Astrocyte (in vitro differentiated cells and primary cell): ENCODE data around the gene PLA2G12A. TPM values are rescaled to one million over a fixed set of nuclear protein-coding genes. Genes with fewer than 3 reads are reported as not detected.

Source experiments
- DNase-seq: peaks from one replicate; pipeline ENCODE4 v3.0.0-alpha.2; 2010; ENCODE audit warnings: low read depth
- FAIRE-seq: peaks from 2 replicates; lab custom pipeline; 2011; peaks lifted over from hg19 to GRCh38; lab: Jason Lieb, UNC
- H2AFZ ChIP-seq: 2 replicates; pipeline ENCODE4 v1.6.0; 2012; ENCODE audit warnings: low read depth, low read length, inconsistent platforms
- H3K27ac ChIP-seq: 2 replicates; pipeline ENCODE4 v1.5.1; 2011; ENCODE audit warnings: low read depth, low read length, inconsistent platforms
- H3K27me3 ChIP-seq: 2 replicates; pipeline ENCODE4 v1.6.0; 2011; ENCODE audit warnings: low read length, inconsistent platforms; ENCODE audit not compliant: insufficient read depth
- H3K36me3 ChIP-seq: 2 replicates; pipeline ENCODE4 v1.5.1; 2011; ENCODE audit warnings: low read length, inconsistent platforms; ENCODE audit not compliant: insufficient read depth
- H3K4me1 ChIP-seq: 2 replicates; pipeline ENCODE4 v1.5.1; 2011; ENCODE audit warnings: low read length, inconsistent platforms; ENCODE audit not compliant: insufficient read depth
- H3K4me2 ChIP-seq: 2 replicates; pipeline ENCODE4 v1.6.0; 2012; ENCODE audit warnings: low read length, inconsistent platforms
- H3K4me3 ChIP-seq: 2 replicates; pipeline ENCODE4 v1.5.1; 2011; ENCODE audit warnings: low read depth, mild to moderate bottlenecking, low read length, inconsistent platforms; ENCODE audit not compliant: insufficient read depth
- H3K79me2 ChIP-seq: 2 replicates; pipeline ENCODE4 v1.6.0; 2012; ENCODE audit warnings: mild to moderate bottlenecking, low read length, inconsistent platforms; ENCODE audit not compliant: insufficient read depth
- H3K9ac ChIP-seq: 2 replicates; pipeline ENCODE4 v1.6.0; 2012; ENCODE audit warnings: mild to moderate bottlenecking, low read length, inconsistent platforms
- H3K9me3 ChIP-seq: 2 replicates; pipeline ENCODE4 v1.5.1; 2012; ENCODE audit warnings: low read depth, mild to moderate bottlenecking, low read length, inconsistent platforms; ENCODE audit not compliant: insufficient read depth
- H4K20me1 ChIP-seq: 2 replicates; pipeline ENCODE4 v1.6.0; 2012; ENCODE audit warnings: low read length, inconsistent platforms; ENCODE audit not compliant: insufficient read depth
- H3K27ac Mint-ChIP-seq: one replicate; pipeline ENCODE4 v1.8.0; 2021; ENCODE audit warnings: mild to moderate bottlenecking, mixed read lengths; ENCODE audit not compliant: unreplicated experiment
- H3K27me3 Mint-ChIP-seq: one replicate; pipeline ENCODE4 v1.8.0; 2021; ENCODE audit warnings: low read depth, mixed read lengths; ENCODE audit not compliant: unreplicated experiment
- H3K36me3 Mint-ChIP-seq: one replicate; pipeline ENCODE4 v1.8.0; 2021; ENCODE audit warnings: low read depth, mixed read lengths; ENCODE audit not compliant: unreplicated experiment
- H3K4me1 Mint-ChIP-seq: one replicate; pipeline ENCODE4 v1.8.0; 2021; ENCODE audit warnings: low read depth, mixed read lengths; ENCODE audit not compliant: unreplicated experiment
- H3K4me3 Mint-ChIP-seq: one replicate; pipeline ENCODE4 v1.8.0; 2021; ENCODE audit warnings: mild to moderate bottlenecking, moderate library complexity, mixed read lengths; ENCODE audit not compliant: unreplicated experiment
- H3K9me3 Mint-ChIP-seq: one replicate; pipeline ENCODE4 v1.8.0; 2021; ENCODE audit warnings: mild to moderate bottlenecking, mixed read lengths; ENCODE audit not compliant: unreplicated experiment
- CTCF ChIP-seq: IDR thresholded peaks from 2 replicates; pipeline ENCODE4 v1.5.1; 2011; ENCODE audit warnings: low read depth, mild to moderate bottlenecking, inconsistent platforms, low read length, moderate library complexity; ENCODE audit not compliant: insufficient read depth
- EZH2 ChIP-seq: IDR thresholded peaks from 2 replicates; pipeline ENCODE4 v1.6.1; 2012; ENCODE audit warnings: mild to moderate bottlenecking, low read length, inconsistent platforms; ENCODE audit not compliant: insufficient read depth
- total RNA-seq: library from RNA; stranded (reverse); gene quantifications from 2 replicates; pipeline ENCODE4 v1.2.1, GENCODE V29; 2021

Gene PLA2G12A
- total RNA-seq, 1 donor from 2014 or later, result 22.5 TPM

- no peaks in the 10 kb centered on the region for H3K79me2 ChIP-seq
- H3K9me3 ChIP-seq, result no peaks in the 10 kb centered on the region
- H3K4me2 ChIP-seq, result no peak overlapping the region
- H3K4me3 ChIP-seq, result no peak overlapping the region
- FAIRE-seq (no peak), DNase-seq (no peak)
- no peak overlapping the region for H3K27ac Mint-ChIP-seq
- peaks cover 11% of the 10 kb centered on the region for H3K27me3 Mint-ChIP-seq
- H3K27ac ChIP-seq, result no peak overlapping the region
- no peaks in the 10 kb centered on the region for H3K36me3 ChIP-seq
- H4K20me1 ChIP-seq, result no peaks in the 10 kb centered on the region
- TF ChIP-seq EZH2 (no peak), CTCF (no peak)
- H3K4me3 Mint-ChIP-seq, result no peak overlapping the region
- H3K36me3 Mint-ChIP-seq, result no peaks in the 10 kb centered on the region
- H3K4me1 ChIP-seq, result no peaks in the 10 kb centered on the region
- H3K9ac ChIP-seq, result no peak overlapping the region
- H3K9me3 Mint-ChIP-seq, result no peaks in the 10 kb centered on the region
- no peaks in the 10 kb centered on the region for H3K4me1 Mint-ChIP-seq
- H3K27me3 ChIP-seq, result no peaks in the 10 kb centered on the region
- H2AFZ ChIP-seq, result no peak overlapping the region
These were observed 34.5 kb upstream of the PLA2G12A start for GRCh38 chr4:109764376-109764775.

- H3K9me3 Mint-ChIP-seq, result no peaks in the 10 kb centered on the region
- TF ChIP-seq EZH2, result no peak
- TF ChIP-seq CTCF, result no peak
- Histone ChIP-seq H3K9ac (no peak overlapping the region), H3K4me2 (no peak overlapping the region), H3K9me3 (no peaks in the 10 kb centered on the region), H3K27ac (no peak overlapping the region), H3K79me2 (no peaks in the 10 kb centered on the region), H3K4me1 (no peaks in the 10 kb centered on the region), H3K27me3 (no peaks in the 10 kb centered on the region), H3K36me3 (no peaks in the 10 kb centered on the region), H4K20me1 (no peaks in the 10 kb centered on the region), H3K4me3 (no peak overlapping the region), H2AFZ (no peak overlapping the region)
- no peak overlapping the region for H3K27ac Mint-ChIP-seq
- no peaks in the 10 kb centered on the region for H3K36me3 Mint-ChIP-seq
- FAIRE-seq (no peak), DNase-seq (no peak)
- H3K4me1 Mint-ChIP-seq, result no peaks in the 10 kb centered on the region
- H3K4me3 Mint-ChIP-seq, result no peak overlapping the region
- H3K27me3 Mint-ChIP-seq, result peaks cover 5% of the 10 kb centered on the region
These were observed 30.8 kb upstream of the PLA2G12A start for GRCh38 chr4:109760682-109761081.

- FAIRE-seq, result no peak
These were observed 25.8 kb upstream of the PLA2G12A start for GRCh38 chr4:109755656-109756055.

More at GRCh38 chr4:109755656-109756055, 25.8 kb upstream of the PLA2G12A start:
- H3K27ac Mint-ChIP-seq, result no peak overlapping the region
- Histone ChIP-seq H3K9me3 (no peaks in the 10 kb centered on the region), H3K36me3 (no peaks in the 10 kb centered on the region), H3K9ac (no peak overlapping the region), H2AFZ (no peak overlapping the region), H4K20me1 (no peaks in the 10 kb centered on the region), H3K4me1 (no peaks in the 10 kb centered on the region), H3K27me3 (no peaks in the 10 kb centered on the region), H3K27ac (no peak overlapping the region), H3K4me3 (no peak overlapping the region), H3K4me2 (no peak overlapping the region), H3K79me2 (no peaks in the 10 kb centered on the region)
- no peak for DNase-seq
- H3K4me1 Mint-ChIP-seq, result no peaks in the 10 kb centered on the region
- H3K4me3 Mint-ChIP-seq, result no peak overlapping the region
- TF ChIP-seq EZH2 (no peak), CTCF (no peak)
- no peaks in the 10 kb centered on the region for H3K9me3 Mint-ChIP-seq
- H3K27me3 Mint-ChIP-seq, result no peaks in the 10 kb centered on the region
- no peaks in the 10 kb centered on the region for H3K36me3 Mint-ChIP-seq
